Activated gamma-delta T cell treated with Interleukin-2 at 50 U/mL for 16 hours (primary cell): ENCODE results near the gene ARL6.
"Not testable (repeated sequence)": the region's sequence is repeated elsewhere in the genome, so short reads cannot be mapped to it uniquely, and the experiment has no call there.

Source experiments
- DNase-seq: peaks from one replicate; pipeline ENCODE4 v3.0.0-alpha.2; 2020

ARL6 gene

DNA sequence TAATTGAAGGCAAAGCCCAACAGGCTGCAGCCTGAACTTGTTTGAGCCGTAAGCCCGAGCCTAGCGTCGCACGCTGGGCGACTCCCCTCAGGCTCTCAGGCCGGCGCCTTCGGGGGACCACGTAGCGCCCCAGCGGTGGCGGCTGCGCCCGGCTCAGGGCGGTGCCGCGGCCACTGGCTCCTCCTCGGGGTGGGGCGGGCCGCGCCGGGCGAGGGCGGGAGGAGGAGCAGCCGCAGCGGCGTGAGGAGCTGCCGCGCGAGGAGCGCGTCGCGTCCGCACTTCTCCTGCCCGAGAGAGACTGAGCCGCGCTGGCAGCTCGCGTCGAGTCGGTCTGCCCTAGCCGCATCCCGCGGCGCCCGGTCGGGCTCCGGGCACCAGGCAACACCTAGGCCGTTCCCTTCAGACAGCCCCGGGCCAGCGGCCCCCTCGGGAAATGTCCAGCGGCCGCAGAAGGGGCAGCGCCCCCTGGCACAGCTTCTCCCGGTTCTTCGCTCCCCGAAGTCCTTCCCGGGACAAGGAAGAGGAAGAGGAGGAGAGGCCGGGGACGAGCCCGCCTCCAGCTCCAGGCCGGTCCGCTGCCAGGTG lies 57.3 kb downstream of the ARL6 start, which contains the start of gene CRYBG3:
TSS of gene CRYBG3 (plus strand) at position 238 of the 585 bp plus-strand sequence. CDS start at position 434, 196 bp downstream.
- peak; percentile 78 for DNase-seq

DNA sequence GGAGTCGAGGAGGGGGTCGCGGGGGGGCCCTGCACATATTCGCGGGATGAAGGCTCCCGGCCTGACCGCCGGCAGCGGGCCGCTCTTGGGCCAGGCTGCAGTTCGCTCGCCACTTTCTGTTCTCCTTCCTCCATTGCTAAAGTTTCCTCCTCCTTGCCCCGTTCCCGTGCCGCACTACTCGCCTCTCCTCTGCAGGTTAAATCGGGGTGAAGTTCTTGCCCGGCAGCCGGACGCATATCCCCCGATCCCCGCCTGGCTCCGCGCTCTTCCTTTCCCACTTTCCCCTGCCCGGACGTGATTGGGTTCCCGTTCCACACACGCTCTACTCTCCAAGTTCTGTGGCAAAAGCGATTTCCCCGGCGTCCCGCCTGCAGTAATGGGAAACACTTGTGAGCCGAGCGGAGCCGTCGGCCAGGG lies 57.8 kb downstream of the ARL6 start:
- DNase-seq = no peak

DNA sequence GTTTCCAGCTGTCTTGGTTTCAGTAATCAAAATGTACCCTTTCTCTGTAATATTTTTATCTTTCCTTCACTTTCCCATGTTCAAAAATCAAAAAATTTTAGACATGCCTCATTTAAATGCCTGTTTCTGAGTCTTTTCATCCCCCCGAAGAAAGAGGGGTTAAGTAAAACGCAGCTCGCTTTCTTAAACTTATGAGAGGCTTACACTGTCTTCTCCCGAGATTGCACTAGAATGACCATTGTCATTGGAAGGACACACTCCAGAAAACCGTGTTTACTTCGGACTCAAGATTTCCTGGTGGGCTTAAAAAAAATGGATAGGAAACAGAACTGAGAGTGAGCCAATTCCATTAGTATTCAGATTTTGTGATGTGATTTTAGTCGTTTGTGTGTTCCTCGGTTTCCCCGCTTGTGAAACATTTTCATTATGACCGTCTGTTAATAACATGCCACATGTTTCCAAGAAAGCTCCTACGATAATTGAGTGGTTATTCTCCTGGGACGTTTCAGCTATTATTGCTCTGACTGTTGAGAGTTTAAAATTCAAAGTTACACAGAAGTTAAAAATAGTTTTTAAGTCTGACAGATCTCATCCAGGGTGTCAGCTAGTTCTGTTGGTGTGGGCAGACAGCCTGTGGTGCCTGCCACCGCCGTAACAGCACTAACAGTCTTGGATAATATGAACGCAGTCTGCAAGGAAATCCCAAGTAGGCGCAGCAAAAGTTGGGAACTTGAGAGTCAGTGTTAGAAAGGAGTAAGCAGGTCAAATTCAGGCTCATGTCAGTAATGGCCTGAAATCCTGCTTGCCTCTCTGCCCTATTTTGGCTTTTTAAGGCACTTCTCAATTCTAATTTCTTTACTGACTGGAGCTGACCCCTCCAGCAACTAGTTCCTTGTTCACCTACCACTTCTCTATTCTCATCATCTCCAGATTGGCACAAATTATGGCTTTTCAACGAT lies 58.8 kb downstream of the ARL6 start:
- DNase-seq = no peak

DNA sequence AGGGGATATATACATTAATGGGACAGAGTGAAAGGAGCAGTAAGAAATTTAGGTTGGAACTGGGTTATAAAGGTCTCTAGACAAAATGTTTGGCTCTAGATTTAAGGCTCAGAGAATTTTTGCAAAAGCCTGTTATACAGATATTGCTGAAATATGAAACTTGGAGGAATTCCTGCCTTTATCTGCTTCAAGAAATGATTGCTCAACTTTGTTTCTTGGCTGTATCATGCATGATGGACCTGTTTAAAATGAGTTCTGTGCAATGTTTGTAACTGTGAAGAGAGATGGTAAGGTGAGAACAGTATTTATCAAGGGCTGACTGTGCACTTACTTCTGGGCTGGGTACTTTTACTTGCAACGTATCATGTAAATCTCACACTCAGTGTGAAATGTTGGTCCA lies 60.5 kb downstream of the ARL6 start:
- DNase-seq = no peak

DNA sequence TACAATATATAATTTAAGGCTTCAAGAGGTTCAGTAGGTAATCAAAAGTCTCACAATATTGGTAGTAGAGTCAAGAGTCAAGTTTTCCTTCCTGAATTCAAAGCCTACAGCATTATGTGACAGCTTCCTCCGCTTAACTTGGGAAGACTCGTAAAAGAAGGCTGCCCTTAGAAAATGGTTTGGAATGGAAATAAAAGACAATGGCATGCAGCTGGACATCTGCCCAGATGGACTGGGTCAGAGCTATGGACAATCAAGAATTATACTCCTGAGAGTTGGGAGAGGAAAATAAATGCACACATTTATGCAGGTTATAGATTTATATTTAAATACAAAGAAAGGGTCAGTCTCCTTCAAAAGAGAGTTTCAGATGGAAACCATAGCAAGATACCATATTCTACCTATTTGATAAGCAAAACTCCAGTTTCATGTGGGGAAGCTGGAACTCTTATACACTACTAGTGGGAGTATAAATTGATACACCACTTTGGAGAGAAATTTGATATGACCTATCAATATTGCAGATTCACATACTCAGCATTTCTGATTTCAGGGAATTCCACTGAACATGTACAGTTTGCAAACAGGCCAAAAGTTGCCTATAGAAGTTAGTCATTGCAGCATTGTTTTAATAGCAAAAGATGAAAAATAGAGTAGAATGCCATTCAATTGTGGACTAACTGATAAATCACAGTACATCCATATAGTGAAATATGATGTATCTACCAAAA lies 63.3 kb downstream of the ARL6 start:
- no peak for DNase-seq

DNA sequence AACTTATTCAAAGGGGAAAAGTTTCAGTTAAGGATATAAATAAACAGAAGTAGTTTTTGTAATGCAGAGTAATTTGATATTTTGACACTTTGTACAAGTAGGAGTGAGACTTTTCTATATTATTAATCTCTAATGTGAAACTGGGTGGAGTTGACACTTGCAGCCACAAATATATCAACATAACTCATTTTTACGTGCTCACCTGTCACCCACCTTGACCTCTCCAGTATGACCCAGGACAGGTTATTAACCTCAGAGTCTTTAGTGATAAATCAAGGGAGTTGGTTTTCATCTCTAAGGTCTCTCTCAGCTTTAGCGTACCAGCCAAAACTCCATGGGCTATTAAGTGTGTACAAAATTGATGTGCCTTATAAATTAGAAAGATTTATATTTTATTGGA lies 64.6 kb downstream of the ARL6 start:
- no peak for DNase-seq

DNA sequence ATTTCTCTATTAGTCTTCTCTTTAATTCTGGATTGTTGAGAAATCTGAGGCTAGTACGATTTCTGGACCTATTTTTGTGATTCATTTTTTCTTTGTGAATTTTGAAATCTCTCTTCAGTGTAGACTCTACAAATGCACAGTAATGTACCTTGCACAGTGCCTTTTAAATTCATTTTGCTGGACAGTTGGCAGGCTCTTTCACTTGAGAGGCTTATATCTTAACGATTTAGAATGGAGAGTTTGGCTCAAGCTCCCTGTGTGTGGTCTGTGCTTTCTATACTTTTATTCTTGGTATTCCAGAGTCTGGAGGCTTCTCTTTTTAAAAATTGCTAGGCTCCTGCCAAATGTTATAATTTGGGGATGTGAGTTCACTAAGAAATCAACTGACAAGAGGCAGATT lies 66.1 kb downstream of the ARL6 start:
- DNase-seq = no peak

DNA sequence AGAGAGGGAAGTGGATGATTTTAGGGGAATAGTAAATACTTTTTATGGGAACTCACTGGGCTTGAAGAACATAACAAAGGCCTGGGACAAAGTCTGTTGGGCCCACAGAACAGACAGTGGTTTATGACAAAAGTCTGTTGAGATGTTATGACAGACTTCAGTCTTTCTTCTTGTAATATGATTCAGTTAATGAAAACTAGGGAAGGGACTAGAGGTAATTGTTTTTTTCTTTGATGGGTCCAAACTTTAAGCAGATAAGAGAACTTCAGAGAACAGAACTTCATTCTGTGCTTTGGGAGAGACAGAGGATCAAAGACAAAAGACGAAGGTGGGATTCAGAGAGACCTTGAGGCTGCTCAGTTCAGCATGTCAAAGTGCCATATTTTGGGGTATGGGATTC lies 66.6 kb downstream of the ARL6 start:
- no peak for DNase-seq

DNA sequence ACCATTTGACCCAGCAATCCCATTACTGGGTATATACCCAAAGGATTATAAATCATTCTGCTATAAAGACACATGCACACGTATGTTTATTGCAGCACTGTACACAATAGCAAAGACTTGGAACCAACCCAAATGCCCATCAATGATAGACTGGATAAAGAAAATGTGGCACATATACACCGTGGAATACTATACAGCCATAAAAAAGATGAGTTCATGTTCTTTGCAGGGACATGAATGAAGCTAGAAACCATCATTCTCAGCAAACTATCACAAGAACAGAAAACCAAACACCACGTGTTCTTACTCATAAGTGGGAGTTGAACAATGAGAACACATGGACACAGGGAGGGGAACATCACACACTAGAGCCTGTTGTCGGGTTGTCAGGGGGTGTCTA lies 68.6 kb downstream of the ARL6 start:
- not testable (repeated sequence) for DNase-seq

DNA sequence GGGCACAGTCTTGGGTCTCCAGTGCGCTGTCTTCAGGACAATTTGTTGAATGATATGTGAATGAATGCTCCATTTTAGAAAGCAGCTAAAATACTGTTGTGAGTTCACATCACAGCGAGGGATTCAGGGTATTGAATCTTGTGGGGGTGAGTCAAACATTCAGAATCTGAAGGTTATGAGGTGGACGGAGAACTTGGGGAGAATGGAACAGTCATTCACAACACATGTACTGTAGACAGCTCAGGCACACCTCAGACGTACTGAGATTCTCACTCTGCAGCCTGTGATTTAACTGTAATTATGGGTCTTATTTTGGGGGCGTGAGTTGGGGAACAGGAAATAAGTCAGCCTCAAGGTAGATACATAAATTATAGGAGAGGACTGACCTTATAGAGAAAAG lies 71.2 kb downstream of the ARL6 start:
- DNase-seq = no peak

DNA sequence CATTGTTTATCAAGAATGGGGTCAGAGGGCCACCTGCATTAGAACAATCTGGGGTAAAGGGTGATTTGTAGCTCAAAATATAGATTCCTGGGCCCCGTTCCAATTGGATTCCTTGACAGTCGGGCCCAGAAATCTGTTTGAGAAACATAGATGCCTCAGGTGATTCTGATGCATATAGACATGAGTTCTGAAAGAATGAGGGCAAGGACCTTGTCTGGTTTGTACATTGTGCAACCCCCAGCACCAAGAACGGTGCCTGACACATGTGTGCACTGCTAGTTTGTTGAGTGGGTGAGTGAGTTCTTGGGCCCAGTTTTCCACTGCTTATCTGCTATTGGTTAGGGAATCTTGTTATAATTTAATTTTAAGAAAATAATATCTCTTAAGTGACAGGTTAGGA lies 73.8 kb downstream of the ARL6 start:
- DNase-seq = no peak

DNA sequence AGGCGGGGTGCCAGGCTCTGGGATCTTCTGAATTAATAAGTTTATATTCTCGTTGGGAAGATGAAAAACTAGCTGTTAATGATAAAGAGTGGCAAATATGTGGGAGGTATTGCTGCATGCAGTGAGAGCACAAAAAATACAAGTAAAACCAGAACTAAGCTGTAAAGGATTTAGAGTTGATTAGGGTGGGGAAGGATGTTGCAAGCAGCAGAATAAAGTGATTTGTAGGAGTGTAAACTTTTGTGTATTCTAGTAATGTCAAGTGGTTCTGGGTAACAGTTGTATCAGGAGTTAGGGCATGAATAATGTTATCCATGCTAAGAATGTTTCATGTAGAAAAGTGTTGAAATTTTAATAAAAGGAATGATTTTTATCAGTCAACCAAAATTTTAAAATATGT lies 75.4 kb downstream of the ARL6 start:
- DNase-seq = no peak

DNA sequence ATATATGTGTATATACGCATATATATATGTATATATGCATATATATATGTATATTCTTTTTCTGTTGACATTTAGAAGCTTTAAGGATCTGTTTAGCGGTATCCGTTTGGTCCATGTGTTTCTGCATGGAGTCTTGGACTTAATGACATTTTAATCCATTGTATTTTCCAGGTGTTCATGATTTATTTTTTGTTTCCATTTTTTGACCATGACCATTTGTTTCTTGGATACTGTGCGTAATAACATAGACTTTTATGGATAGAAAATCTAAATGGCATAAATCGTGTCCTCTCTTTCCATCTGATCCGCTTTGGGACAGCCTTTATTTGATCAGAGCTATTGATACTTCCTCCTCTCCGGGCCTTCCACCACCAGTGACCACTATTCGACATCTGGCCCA lies 76.7 kb downstream of the ARL6 start:
- no peak for DNase-seq

DNA sequence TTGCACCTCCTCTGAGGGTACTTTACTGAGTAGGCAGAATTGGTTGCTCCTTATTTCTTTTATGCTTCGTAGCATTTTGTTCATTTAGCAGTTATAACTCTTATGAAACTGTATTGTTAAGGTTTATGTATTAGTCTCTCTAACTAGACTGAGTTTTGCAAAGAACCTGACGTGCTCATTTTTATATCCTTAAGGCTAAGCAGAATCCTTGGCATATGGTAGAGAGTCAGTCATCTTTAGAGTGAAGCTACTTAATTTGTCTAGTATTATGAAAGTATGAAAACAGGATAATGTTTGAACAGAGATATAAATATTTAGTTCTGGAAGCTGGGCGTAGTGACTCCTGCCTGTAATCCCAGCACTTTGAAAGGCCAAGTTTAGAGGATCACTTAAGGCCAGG lies 77.4 kb downstream of the ARL6 start:
- DNase-seq = no peak

DNA sequence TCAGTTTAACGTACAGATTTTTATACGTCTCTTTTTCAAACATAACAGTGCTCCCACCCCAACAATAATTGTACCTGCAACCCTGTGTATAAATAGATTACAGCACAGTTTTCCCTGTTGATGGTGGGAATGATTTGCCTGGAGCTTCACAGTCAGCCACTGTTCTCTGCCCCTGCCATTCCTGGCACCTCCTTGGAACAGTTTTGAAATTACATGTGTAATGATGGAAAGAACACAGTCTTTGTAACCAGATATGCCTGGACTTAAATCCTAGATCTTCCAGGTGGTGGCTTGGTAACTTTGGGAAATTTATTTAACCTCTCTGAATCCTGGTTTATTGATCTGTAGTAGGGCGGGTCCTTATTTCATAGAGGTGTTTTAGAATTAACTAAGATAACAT lies 84.2 kb downstream of the ARL6 start:
- no peak for DNase-seq
